ENCODE results near the gene PIP4K2A. TPM values are rescaled to one million over a fixed set of nuclear protein-coding genes. Genes with fewer than 3 reads are reported as not detected.

The PIP4K2A gene
- total and polyA plus RNA-seq, 2 experiments from 2014 or later = 39.9 to 40.1 TPM

DNA sequence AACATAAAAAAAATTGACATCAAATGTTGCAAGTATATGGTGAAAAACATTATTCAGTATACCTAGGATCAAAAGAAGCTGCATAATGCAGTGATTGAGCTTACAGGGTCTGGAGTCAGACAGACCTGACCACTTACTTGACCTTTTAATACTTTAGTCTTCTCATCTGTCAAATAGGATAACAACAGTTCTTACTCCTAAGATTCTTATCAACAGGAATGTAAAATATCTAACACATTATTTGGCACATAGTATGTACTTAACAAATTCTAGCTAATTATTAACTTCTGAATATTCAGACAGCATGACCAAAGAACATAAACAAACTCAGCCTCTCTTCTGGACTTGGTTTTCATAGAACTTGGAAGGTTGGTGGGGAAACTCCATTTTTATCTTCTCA lies 45.6 kb upstream of the PIP4K2A start:
- Histone ChIP-seq H3K27ac (ENCODE audit: low read depth) (no peak overlapping the region), H3K79me2 (replicated peaks; ENCODE audit: insufficient read depth) (no peaks in the 10 kb centered on the region), H2AFZ (no peak overlapping the region), H3K4me3 (no peak overlapping the region), H3F3A (replicated peaks; ENCODE audit: low read depth) (no peaks in the 10 kb centered on the region), H3K36me3 (ENCODE audit: insufficient read depth) (no peaks in the 10 kb centered on the region), H4K20me1 (replicated peaks; ENCODE audit: insufficient read depth) (no peaks in the 10 kb centered on the region), H3K27me3 (ENCODE audit: insufficient read depth) (no peaks in the 10 kb centered on the region), H3K4me2 (no peak overlapping the region), H3K9me2 (ENCODE audit: insufficient read depth) (no peaks in the 10 kb centered on the region), H3K4me1 (ENCODE audit: insufficient read depth) (no peaks in the 10 kb centered on the region)
- H3K36me3 Mint-ChIP-seq (ENCODE audit: low read depth) = no peaks in the 10 kb centered on the region
- ATAC-seq = no peak
- H3K27ac Mint-ChIP-seq = no peak overlapping the region
- no peaks in the 10 kb centered on the region for H3K9me3 Mint-ChIP-seq
- peaks cover 1% of the 10 kb centered on the region for H3K27me3 Mint-ChIP-seq (ENCODE audit: insufficient read depth, low read depth, poor library complexity)
- TF ChIP-seq, protein P1, sequence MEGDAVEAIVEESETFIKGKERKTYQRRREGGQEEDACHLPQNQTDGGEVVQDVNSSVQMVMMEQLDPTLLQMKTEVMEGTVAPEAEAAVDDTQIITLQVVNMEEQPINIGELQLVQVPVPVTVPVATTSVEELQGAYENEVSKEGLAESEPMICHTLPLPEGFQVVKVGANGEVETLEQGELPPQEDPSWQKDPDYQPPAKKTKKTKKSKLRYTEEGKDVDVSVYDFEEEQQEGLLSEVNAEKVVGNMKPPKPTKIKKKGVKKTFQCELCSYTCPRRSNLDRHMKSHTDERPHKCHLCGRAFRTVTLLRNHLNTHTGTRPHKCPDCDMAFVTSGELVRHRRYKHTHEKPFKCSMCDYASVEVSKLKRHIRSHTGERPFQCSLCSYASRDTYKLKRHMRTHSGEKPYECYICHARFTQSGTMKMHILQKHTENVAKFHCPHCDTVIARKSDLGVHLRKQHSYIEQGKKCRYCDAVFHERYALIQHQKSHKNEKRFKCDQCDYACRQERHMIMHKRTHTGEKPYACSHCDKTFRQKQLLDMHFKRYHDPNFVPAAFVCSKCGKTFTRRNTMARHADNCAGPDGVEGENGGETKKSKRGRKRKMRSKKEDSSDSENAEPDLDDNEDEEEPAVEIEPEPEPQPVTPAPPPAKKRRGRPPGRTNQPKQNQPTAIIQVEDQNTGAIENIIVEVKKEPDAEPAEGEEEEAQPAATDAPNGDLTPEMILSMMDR (conservative IDR thresholded peaks at IDR 0.05; ENCODE audit: low read depth in 2 of 2) = no peak
- TF ChIP-seq EZH2 (IDR thresholded peaks at IDR 0.05; ENCODE audit: low read depth, unreplicated experiment) (no peak), ZNF462 (CRISPR knock-in tag; IDR thresholded peaks at IDR 0.05) (no peak), ZNF114 (CRISPR knock-in tag; IDR thresholded peaks at IDR 0.05) (no peak), REST (IDR thresholded peaks at IDR 0.05; ENCODE audit: unreplicated experiment) (no peak), POLR2AphosphoS5 (IDR thresholded peaks at IDR 0.05; ENCODE audit: low read depth) (no peak), STAT1 (IDR thresholded peaks at IDR 0.05; ENCODE audit: unreplicated experiment) (no peak), EZH2phosphoT487 (IDR thresholded peaks at IDR 0.05; ENCODE audit: unreplicated experiment) (no peak), NANOG (IDR thresholded peaks at IDR 0.05; ENCODE audit: borderline replicate concordance) (no peak), CREB1 (CRISPR knock-in tag; IDR thresholded peaks at IDR 0.05; ENCODE audit: low read depth) (no peak), JUNB (IDR thresholded peaks at IDR 0.05; ENCODE audit: unreplicated experiment) (no peak), ZNF331 (CRISPR knock-in tag; IDR thresholded peaks at IDR 0.05; ENCODE audit: low read depth) (no peak)
- TF ChIP-seq, protein P2, sequence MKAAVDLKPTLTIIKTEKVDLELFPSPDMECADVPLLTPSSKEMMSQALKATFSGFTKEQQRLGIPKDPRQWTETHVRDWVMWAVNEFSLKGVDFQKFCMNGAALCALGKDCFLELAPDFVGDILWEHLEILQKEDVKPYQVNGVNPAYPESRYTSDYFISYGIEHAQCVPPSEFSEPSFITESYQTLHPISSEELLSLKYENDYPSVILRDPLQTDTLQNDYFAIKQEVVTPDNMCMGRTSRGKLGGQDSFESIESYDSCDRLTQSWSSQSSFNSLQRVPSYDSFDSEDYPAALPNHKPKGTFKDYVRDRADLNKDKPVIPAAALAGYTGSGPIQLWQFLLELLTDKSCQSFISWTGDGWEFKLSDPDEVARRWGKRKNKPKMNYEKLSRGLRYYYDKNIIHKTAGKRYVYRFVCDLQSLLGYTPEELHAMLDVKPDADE (IDR thresholded peaks at IDR 0.05) = no peak
- no peaks in the 10 kb centered on the region for H3K4me1 Mint-ChIP-seq
- DNase-seq (ENCODE audit: low spot score) = no peak
- H3K4me3 Mint-ChIP-seq = no peak overlapping the region
